ENCODE data around the gene TMEM39B.
"Not testable (repeated sequence)": the region's sequence is repeated elsewhere in the genome, so short reads cannot be mapped to it uniquely, and the experiment has no call there.

DNA sequence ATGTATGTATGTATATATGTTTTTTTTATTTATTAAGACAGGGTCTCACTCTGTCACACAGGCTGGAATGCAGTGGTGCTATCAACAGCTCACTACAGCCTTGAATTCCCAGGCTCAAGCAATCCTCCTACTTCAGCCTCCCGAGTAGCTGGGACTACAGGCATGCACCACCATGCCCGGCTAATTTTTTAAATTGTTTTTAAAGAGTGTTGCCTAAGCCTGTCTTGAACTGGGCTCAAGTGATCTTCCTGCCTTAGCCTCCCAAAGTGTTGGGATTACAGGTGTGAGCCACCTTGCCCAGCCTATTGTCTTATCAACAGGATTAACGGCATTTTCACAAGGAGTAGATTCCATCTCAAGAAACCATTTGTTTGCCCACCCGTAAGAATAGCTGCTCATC, 40.7 kb downstream of the TMEM39B start:
- TF ChIP-seq, protein P1, sequence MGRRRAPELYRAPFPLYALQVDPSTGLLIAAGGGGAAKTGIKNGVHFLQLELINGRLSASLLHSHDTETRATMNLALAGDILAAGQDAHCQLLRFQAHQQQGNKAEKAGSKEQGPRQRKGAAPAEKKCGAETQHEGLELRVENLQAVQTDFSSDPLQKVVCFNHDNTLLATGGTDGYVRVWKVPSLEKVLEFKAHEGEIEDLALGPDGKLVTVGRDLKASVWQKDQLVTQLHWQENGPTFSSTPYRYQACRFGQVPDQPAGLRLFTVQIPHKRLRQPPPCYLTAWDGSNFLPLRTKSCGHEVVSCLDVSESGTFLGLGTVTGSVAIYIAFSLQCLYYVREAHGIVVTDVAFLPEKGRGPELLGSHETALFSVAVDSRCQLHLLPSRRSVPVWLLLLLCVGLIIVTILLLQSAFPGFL (CRISPR knock-in tag; IDR thresholded peaks at IDR 0.05; ENCODE audit: borderline replicate concordance): not testable (repeated sequence)
- TF ChIP-seq, protein P2, sequence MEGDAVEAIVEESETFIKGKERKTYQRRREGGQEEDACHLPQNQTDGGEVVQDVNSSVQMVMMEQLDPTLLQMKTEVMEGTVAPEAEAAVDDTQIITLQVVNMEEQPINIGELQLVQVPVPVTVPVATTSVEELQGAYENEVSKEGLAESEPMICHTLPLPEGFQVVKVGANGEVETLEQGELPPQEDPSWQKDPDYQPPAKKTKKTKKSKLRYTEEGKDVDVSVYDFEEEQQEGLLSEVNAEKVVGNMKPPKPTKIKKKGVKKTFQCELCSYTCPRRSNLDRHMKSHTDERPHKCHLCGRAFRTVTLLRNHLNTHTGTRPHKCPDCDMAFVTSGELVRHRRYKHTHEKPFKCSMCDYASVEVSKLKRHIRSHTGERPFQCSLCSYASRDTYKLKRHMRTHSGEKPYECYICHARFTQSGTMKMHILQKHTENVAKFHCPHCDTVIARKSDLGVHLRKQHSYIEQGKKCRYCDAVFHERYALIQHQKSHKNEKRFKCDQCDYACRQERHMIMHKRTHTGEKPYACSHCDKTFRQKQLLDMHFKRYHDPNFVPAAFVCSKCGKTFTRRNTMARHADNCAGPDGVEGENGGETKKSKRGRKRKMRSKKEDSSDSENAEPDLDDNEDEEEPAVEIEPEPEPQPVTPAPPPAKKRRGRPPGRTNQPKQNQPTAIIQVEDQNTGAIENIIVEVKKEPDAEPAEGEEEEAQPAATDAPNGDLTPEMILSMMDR (IDR thresholded peaks at IDR 0.05): not testable (repeated sequence)
